ENCODE measurements around the gene PARL. TPM values are rescaled to one million over a fixed set of nuclear protein-coding genes. Genes with fewer than 3 reads are reported as not detected.
A peak's percentile ranks its signal among the peaks of the same experiment; 100 is the strongest.

Gene PARL
- total and polyA plus RNA-seq, 10 donors: 34.5 to 119 (median 56.5) TPM

- H3K9me3 ChIP-seq: no peaks in the 10 kb centered on the region
- intact Hi-C loops (cut with DNase I; ENCODE audit: low total_unique reads): no loop called here
- TF ChIP-seq POLR2A (IDR thresholded peaks at IDR 0.05) (no peak), POLR2AphosphoS5 (IDR thresholded peaks at IDR 0.05) (no peak)
- TF ChIP-seq, protein P1, sequence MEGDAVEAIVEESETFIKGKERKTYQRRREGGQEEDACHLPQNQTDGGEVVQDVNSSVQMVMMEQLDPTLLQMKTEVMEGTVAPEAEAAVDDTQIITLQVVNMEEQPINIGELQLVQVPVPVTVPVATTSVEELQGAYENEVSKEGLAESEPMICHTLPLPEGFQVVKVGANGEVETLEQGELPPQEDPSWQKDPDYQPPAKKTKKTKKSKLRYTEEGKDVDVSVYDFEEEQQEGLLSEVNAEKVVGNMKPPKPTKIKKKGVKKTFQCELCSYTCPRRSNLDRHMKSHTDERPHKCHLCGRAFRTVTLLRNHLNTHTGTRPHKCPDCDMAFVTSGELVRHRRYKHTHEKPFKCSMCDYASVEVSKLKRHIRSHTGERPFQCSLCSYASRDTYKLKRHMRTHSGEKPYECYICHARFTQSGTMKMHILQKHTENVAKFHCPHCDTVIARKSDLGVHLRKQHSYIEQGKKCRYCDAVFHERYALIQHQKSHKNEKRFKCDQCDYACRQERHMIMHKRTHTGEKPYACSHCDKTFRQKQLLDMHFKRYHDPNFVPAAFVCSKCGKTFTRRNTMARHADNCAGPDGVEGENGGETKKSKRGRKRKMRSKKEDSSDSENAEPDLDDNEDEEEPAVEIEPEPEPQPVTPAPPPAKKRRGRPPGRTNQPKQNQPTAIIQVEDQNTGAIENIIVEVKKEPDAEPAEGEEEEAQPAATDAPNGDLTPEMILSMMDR (IDR thresholded peaks at IDR 0.05 in 8 of 11, conservative IDR thresholded peaks at IDR 0.05 in 3 of 11): no peak
- no peak overlapping the region for H3K27ac ChIP-seq
- peaks cover 7 to 93% (median 58%) of the 10 kb centered on the region in 6 donors for H3K36me3 ChIP-seq
- no peaks in the 10 kb centered on the region for H3K27me3 ChIP-seq (replicated peaks in 1 of 7)
- WGBS, 5 donors: 93 to 98% (median 97%) methylated on average over 9 of the region's 9 CpGs
- H3K4me1 ChIP-seq: no peaks in the 10 kb centered on the region
- no peak overlapping the region for H3K4me3 ChIP-seq
- peak; percentile 42 for DNase-seq
Measured at GRCh38 chr3:183797996-183798395, 86.7 kb downstream of the PARL start.

DNA sequence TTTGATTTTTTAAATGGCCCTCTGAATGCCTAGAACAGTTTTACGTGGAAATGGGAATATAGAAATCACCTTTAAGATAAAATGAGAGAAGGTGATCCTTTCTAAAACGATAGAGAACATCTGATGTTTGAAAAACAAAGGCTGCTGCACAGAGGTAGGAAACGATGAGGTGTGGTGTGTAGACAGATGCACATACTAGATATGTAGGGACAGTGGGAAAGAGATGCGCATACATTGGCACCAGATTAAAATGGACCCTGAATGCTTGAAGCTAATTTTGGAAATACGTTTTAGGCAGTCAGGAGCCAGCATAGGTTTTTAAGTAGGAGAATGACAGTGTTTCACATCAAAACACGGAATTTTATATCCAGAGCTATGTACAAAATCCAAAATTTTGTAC, 88.3 kb downstream of the PARL start:
- TF ChIP-seq POLR2A (IDR thresholded peaks at IDR 0.05) (no peak), POLR2AphosphoS5 (IDR thresholded peaks at IDR 0.05) (no peak)
- TF ChIP-seq, protein P1 (IDR thresholded peaks at IDR 0.05 in 8 of 11, conservative IDR thresholded peaks at IDR 0.05 in 3 of 11): no peak
- Histone ChIP-seq H3K9me3 (no peaks in the 10 kb centered on the region), H3K27me3 (replicated peaks in 1 of 7) (no peaks in the 10 kb centered on the region), H3K4me1 (no peaks in the 10 kb centered on the region), H3K36me3 (peaks cover 7 to 93% (median 52%) of the 10 kb centered on the region in 6 donors), H3K4me3 (no peak overlapping the region), H3K27ac (no peak overlapping the region)
- no peak for DNase-seq
- intact Hi-C loops (cut with DNase I; ENCODE audit: low total_unique reads): no loop called here
- 89 to 99% (median 96%) methylated on average over 6 of the region's 6 CpGs for WGBS, 5 donors

GRCh38 chr3:183794452-183794851, 90.2 kb downstream of the PARL start:
- no peaks in the 10 kb centered on the region for H3K9me3 ChIP-seq
- H3K27ac ChIP-seq: no peak overlapping the region
- TF ChIP-seq POLR2AphosphoS5 (IDR thresholded peaks at IDR 0.05) (no peak), POLR2A (IDR thresholded peaks at IDR 0.05) (no peak)
- TF ChIP-seq, protein P1 (IDR thresholded peaks at IDR 0.05 in 8 of 11, conservative IDR thresholded peaks at IDR 0.05 in 3 of 11): no peak
- H3K4me1 ChIP-seq: no peaks in the 10 kb centered on the region
- H3K36me3 ChIP-seq: peaks cover 0 to 93% (median 52%) of the 10 kb centered on the region in 6 donors
- H3K4me3 ChIP-seq: no peak overlapping the region
- intact Hi-C loops (cut with DNase I; ENCODE audit: low total_unique reads): no loop called here
- no peaks in the 10 kb centered on the region for H3K27me3 ChIP-seq (replicated peaks in 1 of 7)
- 95 to 99% (median 97%) methylated on average over 4 of the region's 4 CpGs for WGBS, 5 donors
- no peak for DNase-seq

DNA sequence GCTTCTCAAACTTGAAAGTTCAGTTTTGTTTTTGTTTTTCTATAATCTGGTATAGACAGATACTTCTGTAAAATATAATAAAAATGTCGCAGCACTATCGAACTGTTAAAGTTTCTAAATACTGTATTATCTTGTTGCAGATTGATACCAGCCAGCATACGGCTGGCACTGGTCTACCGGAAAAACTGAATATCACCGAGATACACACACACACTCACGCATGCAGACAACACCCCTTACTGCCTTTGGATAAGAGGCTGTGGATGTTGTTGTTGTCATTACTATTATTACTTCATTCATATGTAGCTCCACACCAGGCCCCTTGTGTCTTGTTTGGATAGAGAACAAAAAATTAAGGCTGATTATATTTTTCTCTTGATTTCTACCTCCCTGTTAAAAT, 91.7 kb downstream of the PARL start:
- Histone ChIP-seq H3K4me1 (no peaks in the 10 kb centered on the region), H3K9me3 (no peaks in the 10 kb centered on the region), H3K27ac (no peak overlapping the region), H3K36me3 (peaks cover 0 to 91% (median 47%) of the 10 kb centered on the region in 6 donors), H3K27me3 (replicated peaks in 1 of 7) (no peaks in the 10 kb centered on the region), H3K4me3 (no peak overlapping the region)
- TF ChIP-seq, protein P1 (IDR thresholded peaks at IDR 0.05 in 8 of 11, conservative IDR thresholded peaks at IDR 0.05 in 3 of 11): no peak
- TF ChIP-seq POLR2A (IDR thresholded peaks at IDR 0.05) (no peak), POLR2AphosphoS5 (IDR thresholded peaks at IDR 0.05) (no peak)
- WGBS, 5 donors: 95 to 98% (median 95%) methylated on average over 6 of the region's 6 CpGs
- intact Hi-C loops (cut with DNase I; ENCODE audit: low total_unique reads): no loop called here
- no peak for DNase-seq

Data from spleen (tissue), 11 donors.